Liver (tissue), 3 donors: ENCODE results near the gene RYR2.

Experiments
- EGR1 ChIP-seq, 2 donors: IDR thresholded peaks; 2 replicates each; pipeline ENCODE4 v1.6.1; 2016 to 2018; ENCODE audit warnings: antibody characterized with exemption in 2 of 2, low read depth in 2 of 2
- JUND ChIP-seq, 2 donors: IDR thresholded peaks; 2 replicates each; pipeline ENCODE4 v1.6.1; 2016; ENCODE audit warnings: antibody characterized with exemption in 2 of 2
- RAD21 ChIP-seq, 2 donors: IDR thresholded peaks; 2 replicates each; pipeline ENCODE4 v1.6.1; 2016; ENCODE audit warnings: antibody characterized with exemption in 2 of 2, mild to moderate bottlenecking in 2 of 2
- RXRA ChIP-seq, 2 donors: IDR thresholded peaks; 2 replicates each; pipeline ENCODE4 v1.6.1; 2017 to 2018; ENCODE audit warnings: antibody characterized with exemption in 2 of 2, mild to moderate bottlenecking in 1 of 2
- TAF1 ChIP-seq: conservative IDR thresholded peaks from 2 replicates; pipeline ENCODE4 v1.6.1; 2016; ENCODE audit warnings: antibody characterized with exemption, mild to moderate bottlenecking
- TF ChIP-seq, protein P1 (sequence below): fragments of 150-350 bp; IDR thresholded peaks from 2 replicates; pipeline ENCODE4 v1.5.1; 2017; ENCODE audit warnings: improper control_type of control experiment, low read depth, low read length; ENCODE audit not compliant: missing input control
- TF ChIP-seq, protein P2 (sequence below): IDR thresholded peaks from 2 replicates; pipeline ENCODE4 v1.6.1; 2016; ENCODE audit warnings: antibody characterized with exemption
- TF ChIP-seq, protein P3 (sequence below): IDR thresholded peaks from 2 replicates; pipeline ENCODE4 v1.6.1; 2016; ENCODE audit warnings: antibody characterized with exemption, mild to moderate bottlenecking
- TF ChIP-seq, protein P4 (sequence below): IDR thresholded peaks from 2 replicates; pipeline ENCODE4 v1.6.1; 2016; ENCODE audit warnings: antibody characterized with exemption
- donor health status: healthy.
- donor health status: healthy.

DNA sequence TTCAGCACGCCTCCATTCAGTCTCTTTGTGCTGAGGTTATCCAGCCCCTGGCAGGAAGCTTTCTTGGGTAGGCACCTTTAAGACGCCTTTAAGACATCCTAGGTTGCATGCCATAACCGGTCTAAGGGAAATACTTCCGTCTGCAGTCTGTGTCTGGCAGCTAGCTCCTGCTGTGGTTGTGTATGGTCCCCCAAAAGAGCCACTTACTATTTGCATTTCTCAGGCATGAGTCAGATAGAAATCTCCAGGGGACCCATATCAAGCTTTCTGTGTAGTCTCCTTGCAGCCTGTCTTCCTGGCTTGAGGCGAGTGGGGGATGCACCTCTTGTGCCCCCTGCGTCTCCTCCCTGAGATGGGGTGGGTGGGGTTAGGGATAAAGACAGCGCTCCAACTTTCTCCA is 10.0 kb upstream of the RYR2 start:
- TF ChIP-seq, protein P1, sequence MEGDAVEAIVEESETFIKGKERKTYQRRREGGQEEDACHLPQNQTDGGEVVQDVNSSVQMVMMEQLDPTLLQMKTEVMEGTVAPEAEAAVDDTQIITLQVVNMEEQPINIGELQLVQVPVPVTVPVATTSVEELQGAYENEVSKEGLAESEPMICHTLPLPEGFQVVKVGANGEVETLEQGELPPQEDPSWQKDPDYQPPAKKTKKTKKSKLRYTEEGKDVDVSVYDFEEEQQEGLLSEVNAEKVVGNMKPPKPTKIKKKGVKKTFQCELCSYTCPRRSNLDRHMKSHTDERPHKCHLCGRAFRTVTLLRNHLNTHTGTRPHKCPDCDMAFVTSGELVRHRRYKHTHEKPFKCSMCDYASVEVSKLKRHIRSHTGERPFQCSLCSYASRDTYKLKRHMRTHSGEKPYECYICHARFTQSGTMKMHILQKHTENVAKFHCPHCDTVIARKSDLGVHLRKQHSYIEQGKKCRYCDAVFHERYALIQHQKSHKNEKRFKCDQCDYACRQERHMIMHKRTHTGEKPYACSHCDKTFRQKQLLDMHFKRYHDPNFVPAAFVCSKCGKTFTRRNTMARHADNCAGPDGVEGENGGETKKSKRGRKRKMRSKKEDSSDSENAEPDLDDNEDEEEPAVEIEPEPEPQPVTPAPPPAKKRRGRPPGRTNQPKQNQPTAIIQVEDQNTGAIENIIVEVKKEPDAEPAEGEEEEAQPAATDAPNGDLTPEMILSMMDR, result no peak
- TF ChIP-seq RXRA (IDR thresholded peaks at IDR 0.05) (no peak), RAD21 (IDR thresholded peaks at IDR 0.05) (no peak), JUND (IDR thresholded peaks at IDR 0.05) (no peak), TAF1 (no peak), EGR1 (IDR thresholded peaks at IDR 0.05; ENCODE audit: low read depth in 2 of 2) (no peak)
- TF ChIP-seq, protein P2, sequence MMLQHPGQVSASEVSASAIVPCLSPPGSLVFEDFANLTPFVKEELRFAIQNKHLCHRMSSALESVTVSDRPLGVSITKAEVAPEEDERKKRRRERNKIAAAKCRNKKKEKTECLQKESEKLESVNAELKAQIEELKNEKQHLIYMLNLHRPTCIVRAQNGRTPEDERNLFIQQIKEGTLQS, result no peak
- TF ChIP-seq, protein P3, sequence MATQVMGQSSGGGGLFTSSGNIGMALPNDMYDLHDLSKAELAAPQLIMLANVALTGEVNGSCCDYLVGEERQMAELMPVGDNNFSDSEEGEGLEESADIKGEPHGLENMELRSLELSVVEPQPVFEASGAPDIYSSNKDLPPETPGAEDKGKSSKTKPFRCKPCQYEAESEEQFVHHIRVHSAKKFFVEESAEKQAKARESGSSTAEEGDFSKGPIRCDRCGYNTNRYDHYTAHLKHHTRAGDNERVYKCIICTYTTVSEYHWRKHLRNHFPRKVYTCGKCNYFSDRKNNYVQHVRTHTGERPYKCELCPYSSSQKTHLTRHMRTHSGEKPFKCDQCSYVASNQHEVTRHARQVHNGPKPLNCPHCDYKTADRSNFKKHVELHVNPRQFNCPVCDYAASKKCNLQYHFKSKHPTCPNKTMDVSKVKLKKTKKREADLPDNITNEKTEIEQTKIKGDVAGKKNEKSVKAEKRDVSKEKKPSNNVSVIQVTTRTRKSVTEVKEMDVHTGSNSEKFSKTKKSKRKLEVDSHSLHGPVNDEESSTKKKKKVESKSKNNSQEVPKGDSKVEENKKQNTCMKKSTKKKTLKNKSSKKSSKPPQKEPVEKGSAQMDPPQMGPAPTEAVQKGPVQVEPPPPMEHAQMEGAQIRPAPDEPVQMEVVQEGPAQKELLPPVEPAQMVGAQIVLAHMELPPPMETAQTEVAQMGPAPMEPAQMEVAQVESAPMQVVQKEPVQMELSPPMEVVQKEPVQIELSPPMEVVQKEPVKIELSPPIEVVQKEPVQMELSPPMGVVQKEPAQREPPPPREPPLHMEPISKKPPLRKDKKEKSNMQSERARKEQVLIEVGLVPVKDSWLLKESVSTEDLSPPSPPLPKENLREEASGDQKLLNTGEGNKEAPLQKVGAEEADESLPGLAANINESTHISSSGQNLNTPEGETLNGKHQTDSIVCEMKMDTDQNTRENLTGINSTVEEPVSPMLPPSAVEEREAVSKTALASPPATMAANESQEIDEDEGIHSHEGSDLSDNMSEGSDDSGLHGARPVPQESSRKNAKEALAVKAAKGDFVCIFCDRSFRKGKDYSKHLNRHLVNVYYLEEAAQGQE, result no peak
- TF ChIP-seq, protein P4, sequence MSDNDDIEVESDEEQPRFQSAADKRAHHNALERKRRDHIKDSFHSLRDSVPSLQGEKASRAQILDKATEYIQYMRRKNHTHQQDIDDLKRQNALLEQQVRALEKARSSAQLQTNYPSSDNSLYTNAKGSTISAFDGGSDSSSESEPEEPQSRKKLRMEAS, result no peak
